MCF 10A (cell line): Measurements from ENCODE around the gene SLC40A1. TPM values are rescaled to one million over a fixed set of nuclear protein-coding genes. Genes with fewer than 3 reads are reported as not detected.

Experiments used
- BruUV-seq: library from RNA; stranded (reverse); fragments of 400-500 nt; replicated peaks from 2 replicates; lab custom pipeline; 2021; lab: Mats Ljungman, UMichigan
- CTCF ChIA-PET: fragments of 300-600 bp; sonication (Branson Sonifier 250); formaldehyde crosslinking; extraction: SDS; loops from one replicate; lab custom pipeline; 2021; ENCODE audit warnings: antibody characterized with exemption, inconsistent platforms; lab: Yijun Ruan, JAX
- POLR2A ChIA-PET: fragments of 300-600, 350-650 bp; sonication (Branson Sonifier 250); formaldehyde crosslinking; extraction: SDS; loops from one replicate; lab custom pipeline; 2020; ENCODE audit warnings: antibody characterized with exemption, inconsistent platforms; lab: Yijun Ruan, JAX
- DNase-seq: peaks from one replicate; pipeline ENCODE4 v3.0.0-alpha.2; 2018; ENCODE audit not compliant: unreplicated experiment
- H3K27ac Mint-ChIP-seq: one replicate; pipeline ENCODE4 v1.8.0; 2022; ENCODE audit warnings: mild to moderate bottlenecking, low read depth, mixed read lengths; ENCODE audit not compliant: unreplicated experiment
- H3K27me3 Mint-ChIP-seq: one replicate; pipeline ENCODE4 v1.8.0; 2022; ENCODE audit warnings: mixed read lengths; ENCODE audit not compliant: insufficient read depth, unreplicated experiment
- H3K36me3 Mint-ChIP-seq: one replicate; pipeline ENCODE4 v1.8.0; 2022; ENCODE audit warnings: mild to moderate bottlenecking, moderate library complexity, mixed read lengths; ENCODE audit not compliant: insufficient read depth, unreplicated experiment
- H3K4me1 Mint-ChIP-seq: one replicate; pipeline ENCODE4 v1.8.0; 2022; ENCODE audit warnings: mixed read lengths; ENCODE audit not compliant: insufficient read depth, unreplicated experiment
- H3K4me3 Mint-ChIP-seq: one replicate; pipeline ENCODE4 v1.8.0; 2022; ENCODE audit warnings: mild to moderate bottlenecking, moderate library complexity, mixed read lengths; ENCODE audit not compliant: unreplicated experiment
- H3K9me3 Mint-ChIP-seq: one replicate; pipeline ENCODE4 v1.8.0; 2022; ENCODE audit warnings: mixed read lengths; ENCODE audit not compliant: unreplicated experiment
- CTCF ChIP-seq: fragments of 200-600 bp; IDR thresholded peaks from one replicate; pipeline ENCODE4 v1.8.0; 2022; ENCODE audit warnings: antibody characterized with exemption, mild to moderate bottlenecking; ENCODE audit not compliant: unreplicated experiment
- intact Hi-C: fragments of 100-400 bp; cut with micrococcal nuclease; formaldehyde crosslinking; loops from 2 replicates; pipeline ENCODE4 v1.14.1; 2022
- total RNA-seq: library from RNA; stranded (reverse); gene quantifications from 2 replicates; pipeline ENCODE4 v1.2.3, GENCODE V29; 2022

The SLC40A1 gene
- total RNA-seq, 1 experiment from 2014 or later = not detected

GRCh38 chr2:189559579-189560272, 20.9 kb downstream of the SLC40A1 start:
- TF ChIP-seq CTCF = no peak
- Mint-ChIP-seq H3K4me3 (no peak overlapping the region), H3K36me3 (no peaks in the 10 kb centered on the region), H3K27ac (no peak overlapping the region), H3K27me3 (no peaks in the 10 kb centered on the region), H3K4me1 (peaks cover 7% of the 10 kb centered on the region), H3K9me3 (no peaks in the 10 kb centered on the region)
- CTCF ChIA-PET = interaction anchor here (0.7 kb wide), 1 partner anchor 86 kb away, joined by 3 read pairs; no protein-coding TSS in a partner anchor
- no peak for DNase-seq
- POLR2A ChIA-PET = no interaction called here
- intact Hi-C loops = no loop called here
- BruUV-seq = no TSS peak

GRCh38 chr2:189558516-189559272, 21.9 kb downstream of the SLC40A1 start:
- BruUV-seq = no TSS peak
- H3K9me3 Mint-ChIP-seq = no peaks in the 10 kb centered on the region
- POLR2A ChIA-PET = interaction anchor here (0.6 to 1.0 kb wide), 3 partner anchors 10 to 18 kb away, joined by 3 to 5 read pairs (median 4); no protein-coding TSS in a partner anchor
- intact Hi-C loops = no loop called here
- no peak overlapping the region for H3K27ac Mint-ChIP-seq
- no peak for TF ChIP-seq CTCF
- no peak overlapping the region for H3K4me3 Mint-ChIP-seq
- no peaks in the 10 kb centered on the region for H3K27me3 Mint-ChIP-seq
- H3K36me3 Mint-ChIP-seq = no peaks in the 10 kb centered on the region
- CTCF ChIA-PET = interaction anchor here (0.8 kb wide), 1 partner anchor 102 kb away, joined by 3 read pairs; no protein-coding TSS in a partner anchor
- DNase-seq = no peak
- H3K4me1 Mint-ChIP-seq = peaks cover 7% of the 10 kb centered on the region

- Mint-ChIP-seq H3K36me3 (no peaks in the 10 kb centered on the region), H3K9me3 (no peaks in the 10 kb centered on the region), H3K4me1 (peaks cover 7% of the 10 kb centered on the region), H3K4me3 (no peak overlapping the region), H3K27me3 (no peaks in the 10 kb centered on the region), H3K27ac (no peak overlapping the region)
- no TSS peak for BruUV-seq
- no peak for TF ChIP-seq CTCF
- intact Hi-C loops = no loop called here
- POLR2A ChIA-PET = interaction anchor here (0.6 kb wide), 1 partner anchor 80 kb away, joined by 3 read pairs; no protein-coding TSS in a partner anchor
- no peak for DNase-seq
- CTCF ChIA-PET = no interaction called here
Observed at GRCh38 chr2:189557373-189557772, 23.2 kb downstream of the SLC40A1 start.

- no peaks in the 10 kb centered on the region for H3K27me3 Mint-ChIP-seq
- H3K36me3 Mint-ChIP-seq = no peaks in the 10 kb centered on the region
- no peak overlapping the region for H3K27ac Mint-ChIP-seq
- no peak for TF ChIP-seq CTCF
- ChIA-PET POLR2A (interaction anchor here (1.0 kb wide), 1 partner anchor 13 kb away, joined by 3 read pairs; no protein-coding TSS in a partner anchor), CTCF (interaction anchor here (0.5 kb wide), 2 partner anchors 73 to 142 kb away, joined by 3 to 4 read pairs; no protein-coding TSS in a partner anchor)
- no TSS peak for BruUV-seq
- peaks cover 7% of the 10 kb centered on the region for H3K4me1 Mint-ChIP-seq
- H3K4me3 Mint-ChIP-seq = no peak overlapping the region
- H3K9me3 Mint-ChIP-seq = no peaks in the 10 kb centered on the region
- DNase-seq = no peak
- intact Hi-C loops = no loop called here
Observed at GRCh38 chr2:189556526-189556925, 24.1 kb downstream of the SLC40A1 start.
